Smooth muscle cell (in vitro differentiated cells): Measurements from ENCODE around the gene PCDHA1. TPM values are rescaled to one million over a fixed set of nuclear protein-coding genes. Genes with fewer than 3 reads are reported as not detected.
A peak's percentile ranks its signal among the peaks of the same experiment; 100 is the strongest.

Experiments
- DNase-seq: peaks from one replicate; lab custom pipeline; 2025; ENCODE audit not compliant: unreplicated experiment; lab: John Stamatoyannopoulos, UW
- H2AFZ ChIP-seq: fragments of 200-600 bp; sonication (generic); 2 replicates; pipeline ENCODE4 v1.6.0; 2016; ENCODE audit warnings: antibody characterized with exemption, low read depth, mild to moderate bottlenecking
- H3F3A ChIP-seq: fragments of 200-600 bp; sonication (generic); 2 replicates; pipeline ENCODE4 v1.6.0; 2017; ENCODE audit warnings: antibody characterized with exemption, low read depth
- H3K27ac ChIP-seq: fragments of 200-600 bp; sonication (generic); 2 replicates; pipeline ENCODE4 v1.5.1; 2016; ENCODE audit warnings: low read depth, mild to moderate bottlenecking
- H3K27me3 ChIP-seq: fragments of 200-600 bp; sonication (generic); 2 replicates; pipeline ENCODE4 v1.6.1; 2016; ENCODE audit warnings: low read depth, mild to moderate bottlenecking
- H3K36me3 ChIP-seq: fragments of 200-600 bp; sonication (generic); 2 replicates; pipeline ENCODE4 v1.5.1; 2016; ENCODE audit warnings: low read depth
- H3K4me1 ChIP-seq: fragments of 200-600 bp; sonication (generic); 2 replicates; pipeline ENCODE4 v1.5.1; 2016; ENCODE audit warnings: low read depth
- H3K4me2 ChIP-seq: fragments of 200-600 bp; sonication (generic); 2 replicates; pipeline ENCODE4 v1.6.0; 2016; ENCODE audit warnings: mild to moderate bottlenecking
- H3K4me3 ChIP-seq: fragments of 200-600 bp; sonication (generic); 2 replicates; pipeline ENCODE4 v1.5.1; 2016; ENCODE audit warnings: mild to moderate bottlenecking
- H3K79me2 ChIP-seq: fragments of 200-600 bp; sonication (generic); 2 replicates; pipeline ENCODE4 v1.6.0; 2016; ENCODE audit warnings: low read depth, mild to moderate bottlenecking
- H3K9ac ChIP-seq: fragments of 200-600 bp; sonication (generic); 2 replicates; pipeline ENCODE4 v1.6.0; 2016; ENCODE audit warnings: low read depth
- H3K9me3 ChIP-seq: fragments of 200-600 bp; sonication (generic); replicated peaks from 2 replicates; pipeline ENCODE4 v1.5.1; 2016; ENCODE audit warnings: low read depth
- H4K20me1 ChIP-seq: fragments of 200-600 bp; sonication (generic); 2 replicates; pipeline ENCODE4 v1.6.0; 2016; ENCODE audit warnings: low read depth
- WGBS: methylation state at CpG from one replicate; pipeline ENCODE4 v1.1.7; 2016; ENCODE audit warnings: low lambda C conversion rate; 5-methylcytosine and 5-hydroxymethylcytosine counted together
- polyA plus RNA-seq: library from polyadenylated mRNA; unstranded; fragments of >200 nt; fragmentation: Nextera tagmentation; extraction: Ambion mirVana; gene quantifications from 2 replicates; pipeline ENCODE4 v1.2.1, GENCODE V29; 2016
- total RNA-seq: library from RNA; depleted of rRNA; stranded (reverse); fragments of >200 nt; gene quantifications from 2 replicates; pipeline ENCODE4 v1.2.3, GENCODE V29; 2014
- TF ChIP-seq, protein P1 (sequence below): fragments of 200-600 bp; sonication (generic); IDR thresholded peaks from 2 replicates; pipeline ENCODE4 v1.5.1; 2017; ENCODE audit warnings: borderline replicate concordance, mild to moderate bottlenecking, antibody characterized with exemption; ENCODE audit not compliant: insufficient read depth, poor library complexity, severe bottlenecking

Gene PCDHA1
- total and polyA plus RNA-seq, 2 experiments from 2014 or later, result not detected

DNA sequence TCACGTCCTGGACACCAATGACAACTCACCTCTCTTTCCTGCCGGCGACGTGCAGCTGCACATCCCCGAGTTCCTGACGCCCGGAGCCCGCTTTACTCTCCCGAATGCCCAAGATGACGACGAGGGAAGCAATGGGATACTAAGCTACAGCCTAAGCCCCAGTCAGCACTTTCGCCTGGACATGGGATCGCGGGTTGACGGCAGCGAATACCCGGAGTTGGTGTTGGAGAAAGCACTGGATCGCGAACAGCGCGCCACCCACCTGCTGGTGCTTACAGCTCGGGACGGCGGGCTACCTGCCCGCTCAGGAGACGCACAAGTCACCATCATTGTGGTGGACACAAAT lies 141.3 kb downstream of the PCDHA1 start:
- Histone ChIP-seq H3K36me3 (no peaks in the 10 kb centered on the region), H3K79me2 (no peaks in the 10 kb centered on the region), H3K27me3 (no peaks in the 10 kb centered on the region), H3K27ac (no peak overlapping the region), H2AFZ (peak overlapping the region; percentile 48), H3K4me1 (peaks cover 4% of the 10 kb centered on the region), H3K4me2 (peak overlapping the region; percentile 96), H3F3A (peaks cover 6% of the 10 kb centered on the region), H3K4me3 (peak overlapping the region; percentile 73), H3K9ac (peak overlapping the region; percentile 10), H4K20me1 (peaks cover 56% of the 10 kb centered on the region), H3K9me3 (no peaks in the 10 kb centered on the region)
- no peak for DNase-seq
- WGBS, result 5% methylated on average over 26 of the region's 26 CpGs
- TF ChIP-seq, protein P1, sequence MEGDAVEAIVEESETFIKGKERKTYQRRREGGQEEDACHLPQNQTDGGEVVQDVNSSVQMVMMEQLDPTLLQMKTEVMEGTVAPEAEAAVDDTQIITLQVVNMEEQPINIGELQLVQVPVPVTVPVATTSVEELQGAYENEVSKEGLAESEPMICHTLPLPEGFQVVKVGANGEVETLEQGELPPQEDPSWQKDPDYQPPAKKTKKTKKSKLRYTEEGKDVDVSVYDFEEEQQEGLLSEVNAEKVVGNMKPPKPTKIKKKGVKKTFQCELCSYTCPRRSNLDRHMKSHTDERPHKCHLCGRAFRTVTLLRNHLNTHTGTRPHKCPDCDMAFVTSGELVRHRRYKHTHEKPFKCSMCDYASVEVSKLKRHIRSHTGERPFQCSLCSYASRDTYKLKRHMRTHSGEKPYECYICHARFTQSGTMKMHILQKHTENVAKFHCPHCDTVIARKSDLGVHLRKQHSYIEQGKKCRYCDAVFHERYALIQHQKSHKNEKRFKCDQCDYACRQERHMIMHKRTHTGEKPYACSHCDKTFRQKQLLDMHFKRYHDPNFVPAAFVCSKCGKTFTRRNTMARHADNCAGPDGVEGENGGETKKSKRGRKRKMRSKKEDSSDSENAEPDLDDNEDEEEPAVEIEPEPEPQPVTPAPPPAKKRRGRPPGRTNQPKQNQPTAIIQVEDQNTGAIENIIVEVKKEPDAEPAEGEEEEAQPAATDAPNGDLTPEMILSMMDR, result no peak

DNA sequence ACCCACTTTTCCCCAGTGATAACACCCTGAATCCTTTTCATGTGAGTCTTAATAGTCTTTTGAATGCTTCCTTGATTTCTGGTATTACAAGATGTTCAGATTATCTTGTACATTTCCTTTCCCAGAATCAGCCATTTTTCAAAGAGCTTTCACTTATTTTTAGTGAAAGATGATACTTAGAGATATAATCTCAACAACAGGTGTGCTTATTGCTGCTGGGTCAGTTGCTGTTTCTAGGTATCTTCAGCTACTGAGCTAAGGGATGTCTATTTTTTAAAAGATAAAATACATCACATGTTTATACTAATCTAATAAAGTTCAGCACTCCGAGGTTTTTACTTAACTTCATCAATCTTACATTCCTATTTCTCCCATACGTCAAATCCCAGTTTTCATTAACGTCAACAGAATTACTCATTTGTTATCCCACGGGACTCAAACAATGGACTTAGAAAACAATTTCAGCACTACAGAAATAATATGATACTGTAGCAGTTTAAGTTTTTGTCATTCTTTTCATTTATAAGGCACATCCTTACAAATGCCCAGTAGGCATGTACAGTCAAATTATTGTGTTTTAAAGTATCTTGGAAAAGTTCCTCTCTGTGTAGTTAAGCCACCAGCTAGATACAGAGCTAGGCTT lies 149.1 kb downstream of the PCDHA1 start:
- Histone ChIP-seq H3K27ac (no peak overlapping the region), H2AFZ (no peak overlapping the region), H3K9me3 (no peaks in the 10 kb centered on the region), H3K9ac (no peak overlapping the region), H4K20me1 (peaks cover 23% of the 10 kb centered on the region), H3K36me3 (no peaks in the 10 kb centered on the region), H3K4me2 (no peak overlapping the region), H3K27me3 (no peaks in the 10 kb centered on the region), H3K4me3 (no peak overlapping the region), H3F3A (no peaks in the 10 kb centered on the region), H3K4me1 (no peaks in the 10 kb centered on the region), H3K79me2 (no peaks in the 10 kb centered on the region)
- TF ChIP-seq, protein P1, result no peak
- no peak for DNase-seq
- 94% methylated on average over 4 of the region's 4 CpGs for WGBS

DNA sequence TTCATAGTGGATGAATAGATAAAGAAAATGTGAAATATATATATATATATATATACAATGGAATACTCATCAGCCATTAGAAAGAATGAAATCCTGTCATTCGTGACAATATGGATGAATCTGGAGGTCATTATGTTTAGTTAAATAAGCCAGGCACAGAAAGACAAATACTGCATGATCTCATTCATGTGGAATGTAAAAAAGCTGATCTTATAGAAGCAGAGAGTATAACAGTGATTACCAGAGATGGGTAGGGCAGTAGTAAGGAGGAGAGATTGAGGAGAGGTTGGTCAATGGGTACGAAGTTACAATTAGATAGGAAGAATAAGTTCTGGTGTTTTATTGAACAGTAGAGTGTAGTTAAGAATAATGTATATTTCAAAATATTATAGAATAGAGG lies 160.6 kb downstream of the PCDHA1 start:
- Histone ChIP-seq H3K4me2 (no peak overlapping the region), H3F3A (no peaks in the 10 kb centered on the region), H3K9ac (no peak overlapping the region), H3K79me2 (no peaks in the 10 kb centered on the region), H3K27me3 (no peaks in the 10 kb centered on the region), H3K9me3 (no peaks in the 10 kb centered on the region), H2AFZ (no peak overlapping the region), H3K4me1 (no peaks in the 10 kb centered on the region), H4K20me1 (peaks cover 6% of the 10 kb centered on the region), H3K4me3 (no peak overlapping the region), H3K27ac (no peak overlapping the region), H3K36me3 (peaks cover 3% of the 10 kb centered on the region)
- 69% methylated on average over 2 of the region's 2 CpGs for WGBS
- TF ChIP-seq, protein P1, result no peak
- no peak for DNase-seq

DNA sequence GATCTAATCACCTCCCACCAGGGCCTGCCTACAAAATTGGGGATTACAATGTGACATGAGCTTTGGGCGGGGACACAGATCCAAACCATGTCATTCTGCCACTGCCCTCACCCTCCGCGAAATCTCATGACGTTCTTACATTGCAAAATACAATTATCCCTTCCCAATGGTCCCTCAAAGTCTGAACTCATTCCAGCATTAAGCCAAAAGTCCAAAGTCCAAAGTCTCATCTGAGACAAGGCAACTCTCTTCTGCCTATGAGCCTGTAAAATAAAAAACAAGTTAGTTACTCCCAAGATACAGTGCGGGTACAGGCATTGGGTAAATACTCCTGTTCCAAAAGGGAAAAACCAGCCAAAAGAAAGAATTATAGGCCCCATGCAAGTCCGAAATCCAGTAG lies 165.7 kb downstream of the PCDHA1 start:
- no peak overlapping the region for H3K4me3 ChIP-seq
- no peaks in the 10 kb centered on the region for H3K9me3 ChIP-seq
- H4K20me1 ChIP-seq, result peaks cover 6% of the 10 kb centered on the region
- no peaks in the 10 kb centered on the region for H3K4me1 ChIP-seq
- no peaks in the 10 kb centered on the region for H3K36me3 ChIP-seq
- H3K79me2 ChIP-seq, result no peaks in the 10 kb centered on the region
- H3F3A ChIP-seq, result no peaks in the 10 kb centered on the region
- H3K4me2 ChIP-seq, result no peak overlapping the region
- 86% methylated on average over 6 of the region's 6 CpGs for WGBS
- H3K27ac ChIP-seq, result no peak overlapping the region
- TF ChIP-seq, protein P1, result no peak
- no peaks in the 10 kb centered on the region for H3K27me3 ChIP-seq
- H3K9ac ChIP-seq, result no peak overlapping the region
- H2AFZ ChIP-seq, result no peak overlapping the region
- no peak for DNase-seq
